Parathyroid adenoma (tissue), 2 donors: ENCODE results near the gene UBE4A.
A peak's percentile ranks its signal among the peaks of the same experiment; 100 is the strongest.

ENCODE experiments used
- H2AFZ ChIP-seq: fragments of 300-600 bp; sonication (generic); one replicate; pipeline ENCODE4 v1.7.0; 2017; ENCODE audit warnings: antibody characterized with exemption, mild to moderate bottlenecking
- H3K27ac ChIP-seq: fragments of 300-600 bp; sonication (generic); one replicate; pipeline ENCODE4 v1.7.0; 2017
- H3K27me3 ChIP-seq: fragments of 300-600 bp; sonication (generic); one replicate; pipeline ENCODE4 v1.7.0; 2017; ENCODE audit warnings: low read length; ENCODE audit not compliant: control insufficient read depth, insufficient read depth
- H3K36me3 ChIP-seq: fragments of 300-600 bp; sonication (generic); one replicate; pipeline ENCODE4 v1.7.0; 2017; ENCODE audit warnings: low read length; ENCODE audit not compliant: control insufficient read depth, insufficient read depth
- H3K4me1 ChIP-seq: fragments of 300-600 bp; sonication (generic); one replicate; pipeline ENCODE4 v1.7.0; 2017; ENCODE audit warnings: control low read depth
- H3K4me2 ChIP-seq: fragments of 300-600 bp; sonication (generic); one replicate; pipeline ENCODE4 v1.7.0; 2017; ENCODE audit warnings: low read length
- H3K4me3 ChIP-seq: fragments of 300-600 bp; sonication (generic); one replicate; pipeline ENCODE4 v1.7.0; 2017; ENCODE audit warnings: low read depth, low read length
- H3K79me2 ChIP-seq: fragments of 300-600 bp; sonication (generic); one replicate; pipeline ENCODE4 v1.7.0; 2017; ENCODE audit warnings: control low read depth
- H3K9ac ChIP-seq: fragments of 300-600 bp; sonication (generic); one replicate; pipeline ENCODE4 v1.7.0; 2017; ENCODE audit warnings: mild to moderate bottlenecking
- H3K9me3 ChIP-seq: fragments of 300-600 bp; sonication (generic); one replicate; pipeline ENCODE4 v1.7.0; 2017; ENCODE audit warnings: low read length; ENCODE audit not compliant: control insufficient read depth
- TF ChIP-seq, protein P1 (sequence below): fragments of 300-600 bp; sonication (generic); IDR thresholded peaks from one replicate; pipeline ENCODE4 v1.7.0; 2017; ENCODE audit warnings: antibody characterized with exemption, mild to moderate bottlenecking
- donor health status: primary hyperparathyroidism.

Gene UBE4A, protein sequence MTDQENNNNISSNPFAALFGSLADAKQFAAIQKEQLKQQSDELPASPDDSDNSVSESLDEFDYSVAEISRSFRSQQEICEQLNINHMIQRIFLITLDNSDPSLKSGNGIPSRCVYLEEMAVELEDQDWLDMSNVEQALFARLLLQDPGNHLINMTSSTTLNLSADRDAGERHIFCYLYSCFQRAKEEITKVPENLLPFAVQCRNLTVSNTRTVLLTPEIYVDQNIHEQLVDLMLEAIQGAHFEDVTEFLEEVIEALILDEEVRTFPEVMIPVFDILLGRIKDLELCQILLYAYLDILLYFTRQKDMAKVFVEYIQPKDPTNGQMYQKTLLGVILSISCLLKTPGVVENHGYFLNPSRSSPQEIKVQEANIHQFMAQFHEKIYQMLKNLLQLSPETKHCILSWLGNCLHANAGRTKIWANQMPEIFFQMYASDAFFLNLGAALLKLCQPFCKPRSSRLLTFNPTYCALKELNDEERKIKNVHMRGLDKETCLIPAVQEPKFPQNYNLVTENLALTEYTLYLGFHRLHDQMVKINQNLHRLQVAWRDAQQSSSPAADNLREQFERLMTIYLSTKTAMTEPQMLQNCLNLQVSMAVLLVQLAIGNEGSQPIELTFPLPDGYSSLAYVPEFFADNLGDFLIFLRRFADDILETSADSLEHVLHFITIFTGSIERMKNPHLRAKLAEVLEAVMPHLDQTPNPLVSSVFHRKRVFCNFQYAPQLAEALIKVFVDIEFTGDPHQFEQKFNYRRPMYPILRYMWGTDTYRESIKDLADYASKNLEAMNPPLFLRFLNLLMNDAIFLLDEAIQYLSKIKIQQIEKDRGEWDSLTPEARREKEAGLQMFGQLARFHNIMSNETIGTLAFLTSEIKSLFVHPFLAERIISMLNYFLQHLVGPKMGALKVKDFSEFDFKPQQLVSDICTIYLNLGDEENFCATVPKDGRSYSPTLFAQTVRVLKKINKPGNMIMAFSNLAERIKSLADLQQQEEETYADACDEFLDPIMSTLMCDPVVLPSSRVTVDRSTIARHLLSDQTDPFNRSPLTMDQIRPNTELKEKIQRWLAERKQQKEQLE

DNA sequence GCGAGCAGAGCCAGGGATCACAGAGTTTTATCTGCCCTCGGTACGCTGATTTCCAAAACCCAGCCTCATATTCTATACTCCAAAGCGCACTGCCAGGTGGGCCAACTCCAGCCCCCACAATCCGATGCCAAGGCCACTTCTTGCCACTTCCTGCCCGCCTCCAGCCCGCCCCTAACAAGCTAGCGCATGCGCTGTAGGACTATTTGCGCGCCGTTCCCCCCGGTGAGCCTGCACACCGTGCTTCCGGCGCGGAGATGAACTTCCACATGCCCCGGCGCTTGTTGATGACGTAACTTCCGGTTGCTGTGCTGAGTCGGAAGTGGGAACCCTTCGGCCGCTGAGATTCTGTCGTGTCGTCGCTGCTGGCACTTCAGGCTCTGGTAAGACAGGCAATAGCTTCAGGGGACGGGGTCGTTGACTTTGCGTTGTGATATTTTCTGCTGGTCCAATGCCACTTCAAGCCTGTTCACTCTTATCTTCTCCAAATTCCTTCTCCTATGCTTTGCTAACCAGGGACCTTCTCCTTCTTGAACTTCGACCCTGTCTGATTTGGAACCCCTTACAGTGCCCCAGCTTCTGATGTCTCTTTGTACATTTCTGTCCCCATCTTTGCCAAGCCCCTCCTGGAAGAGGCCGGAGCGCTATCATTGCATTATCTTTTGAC lies at the start of gene UBE4A:
Gene UBE4A (plus strand): TSS at position 306 of the 664 bp plus-strand sequence. CDS start 5,481 bp downstream, outside the sequence.
- no peaks in the 10 kb centered on the region for H3K36me3 ChIP-seq
- TF ChIP-seq, protein P1, sequence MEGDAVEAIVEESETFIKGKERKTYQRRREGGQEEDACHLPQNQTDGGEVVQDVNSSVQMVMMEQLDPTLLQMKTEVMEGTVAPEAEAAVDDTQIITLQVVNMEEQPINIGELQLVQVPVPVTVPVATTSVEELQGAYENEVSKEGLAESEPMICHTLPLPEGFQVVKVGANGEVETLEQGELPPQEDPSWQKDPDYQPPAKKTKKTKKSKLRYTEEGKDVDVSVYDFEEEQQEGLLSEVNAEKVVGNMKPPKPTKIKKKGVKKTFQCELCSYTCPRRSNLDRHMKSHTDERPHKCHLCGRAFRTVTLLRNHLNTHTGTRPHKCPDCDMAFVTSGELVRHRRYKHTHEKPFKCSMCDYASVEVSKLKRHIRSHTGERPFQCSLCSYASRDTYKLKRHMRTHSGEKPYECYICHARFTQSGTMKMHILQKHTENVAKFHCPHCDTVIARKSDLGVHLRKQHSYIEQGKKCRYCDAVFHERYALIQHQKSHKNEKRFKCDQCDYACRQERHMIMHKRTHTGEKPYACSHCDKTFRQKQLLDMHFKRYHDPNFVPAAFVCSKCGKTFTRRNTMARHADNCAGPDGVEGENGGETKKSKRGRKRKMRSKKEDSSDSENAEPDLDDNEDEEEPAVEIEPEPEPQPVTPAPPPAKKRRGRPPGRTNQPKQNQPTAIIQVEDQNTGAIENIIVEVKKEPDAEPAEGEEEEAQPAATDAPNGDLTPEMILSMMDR = no peak
- H2AFZ ChIP-seq = peak within 1 kb of the TSS; percentile 90
- H3K4me1 ChIP-seq = no peaks in the 10 kb centered on the region
- peak within 1 kb of the TSS; percentile 53 for H3K27ac ChIP-seq
- H3K9me3 ChIP-seq = no peaks in the 10 kb centered on the region
- peak within 1 kb of the TSS; percentile 81 for H3K4me2 ChIP-seq
- peaks cover 12% of the 10 kb centered on the region for H3K79me2 ChIP-seq
- H3K4me3 ChIP-seq = peak within 1 kb of the TSS; percentile 94
- H3K27me3 ChIP-seq = no peaks in the 10 kb centered on the region
- H3K9ac ChIP-seq = peak within 1 kb of the TSS; percentile 19

DNA sequence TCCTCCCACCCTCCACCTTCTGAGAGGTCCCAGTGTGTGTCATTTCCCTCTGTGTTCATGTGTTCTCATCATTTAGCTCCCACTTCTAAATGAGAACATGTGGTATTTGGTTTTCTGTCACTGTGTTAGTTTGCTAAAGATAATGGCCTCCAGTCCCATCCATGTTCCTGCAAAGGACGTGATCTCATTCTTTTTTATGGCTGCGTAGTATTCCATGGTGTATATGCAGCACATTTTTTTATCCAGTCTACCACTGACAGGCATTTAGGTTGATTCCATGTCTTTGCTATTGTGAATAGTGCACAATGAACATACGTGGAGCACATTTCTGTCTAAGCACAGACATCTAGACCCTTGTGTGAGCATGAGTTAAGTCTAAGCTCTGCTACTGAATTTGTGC lies 49.1 kb upstream of the UBE4A start:
- Histone ChIP-seq H3K9me3 (no peaks in the 10 kb centered on the region), H3K4me1 (no peaks in the 10 kb centered on the region), H3K27me3 (no peaks in the 10 kb centered on the region), H3K36me3 (no peaks in the 10 kb centered on the region), H3K4me3 (no peak overlapping the region), H3K79me2 (no peaks in the 10 kb centered on the region), H3K4me2 (no peak overlapping the region), H2AFZ (no peak overlapping the region), H3K9ac (no peak overlapping the region), H3K27ac (no peak overlapping the region)
- TF ChIP-seq, protein P1 = no peak

DNA sequence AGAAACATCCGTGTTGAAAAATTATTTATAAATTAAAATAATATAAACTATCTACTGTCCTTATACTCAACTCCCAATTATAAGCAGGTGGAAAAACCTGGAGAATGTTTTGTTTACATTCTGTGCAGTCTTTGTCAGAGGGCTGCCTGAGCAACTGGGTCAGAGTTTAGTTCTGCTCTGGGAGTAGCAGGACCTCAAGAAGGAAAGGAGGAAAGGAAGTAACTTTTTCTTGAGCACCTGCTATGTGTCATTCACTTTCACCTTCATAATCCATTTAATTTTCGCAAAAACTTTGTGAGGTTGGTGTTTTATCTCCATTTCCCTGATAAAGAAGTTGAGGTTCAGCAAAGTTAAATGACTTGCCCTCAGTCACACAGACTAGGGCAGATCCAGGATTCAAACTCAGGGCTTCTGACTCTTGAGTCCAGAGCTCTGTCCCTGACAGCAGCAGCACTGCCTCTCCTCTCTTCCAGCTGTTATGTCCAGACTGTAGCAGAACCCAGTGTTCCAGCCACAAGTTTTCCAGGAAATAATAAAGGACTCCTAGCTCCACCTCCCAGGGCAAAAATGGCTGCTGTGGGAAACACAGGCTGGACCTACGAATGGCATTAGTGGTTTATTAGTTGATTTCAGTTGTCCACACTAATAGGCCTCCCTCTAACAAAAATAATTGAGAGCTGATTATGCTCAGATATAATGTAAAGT lies 48.5 kb upstream of the UBE4A start:
- Histone ChIP-seq H3K79me2 (no peaks in the 10 kb centered on the region), H2AFZ (no peak overlapping the region), H3K27ac (no peak overlapping the region), H3K36me3 (no peaks in the 10 kb centered on the region), H3K9me3 (no peaks in the 10 kb centered on the region), H3K9ac (no peak overlapping the region), H3K4me2 (no peak overlapping the region), H3K4me3 (no peak overlapping the region), H3K4me1 (peaks cover under 1% of the 10 kb centered on the region), H3K27me3 (no peaks in the 10 kb centered on the region)
- TF ChIP-seq, protein P1 = no peak

DNA sequence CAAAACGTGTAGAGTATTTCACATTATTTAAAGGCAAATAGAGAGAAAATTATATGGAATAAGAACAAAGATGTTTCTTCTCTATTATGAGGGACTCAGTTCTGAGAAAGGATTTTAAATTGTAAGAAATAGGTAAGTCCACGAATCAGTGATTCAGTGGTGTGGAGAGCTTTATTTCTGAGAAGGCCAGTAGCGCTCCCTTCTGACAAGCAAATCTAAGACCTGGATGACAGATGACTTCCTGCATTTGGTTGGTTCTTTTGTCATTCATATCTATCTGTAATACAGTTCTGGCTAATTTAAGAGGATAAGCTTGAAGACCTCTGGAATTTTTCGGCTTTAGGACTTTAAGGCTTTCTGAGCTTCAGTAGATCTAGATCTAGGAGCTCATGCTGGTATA lies 47.9 kb upstream of the UBE4A start:
- no peak overlapping the region for H3K4me2 ChIP-seq
- no peaks in the 10 kb centered on the region for H3K79me2 ChIP-seq
- TF ChIP-seq, protein P1 = no peak
- H3K4me1 ChIP-seq = peaks cover 4% of the 10 kb centered on the region
- H3K9me3 ChIP-seq = no peaks in the 10 kb centered on the region
- H3K27me3 ChIP-seq = no peaks in the 10 kb centered on the region
- H3K4me3 ChIP-seq = no peak overlapping the region
- H2AFZ ChIP-seq = no peak overlapping the region
- H3K9ac ChIP-seq = no peak overlapping the region
- H3K36me3 ChIP-seq = no peaks in the 10 kb centered on the region
- no peak overlapping the region for H3K27ac ChIP-seq
